ENCODE measurements around the gene SHPK.

Gene SHPK

GRCh38 chr17:3600529-3601205 is 35.4 kb downstream of the SHPK start:
- no peak overlapping the region for H2AFZ ChIP-seq (ENCODE audit: low read depth, low read length)
- H3K79me2 ChIP-seq (ENCODE audit: low read length): no peaks in the 10 kb centered on the region
- no peak overlapping the region for H3K9ac ChIP-seq (ENCODE audit: low read length)
- H3K9me3 ChIP-seq (ENCODE audit: insufficient read depth, low read length): no peaks in the 10 kb centered on the region
- H3K36me3 ChIP-seq (replicated peaks; ENCODE audit: low read depth, low read length): no peaks in the 10 kb centered on the region
- H3K4me3 ChIP-seq (ENCODE audit: low read length): no peak overlapping the region
- no peaks in the 10 kb centered on the region for H3K4me1 ChIP-seq (ENCODE audit: low read length)
- no peak overlapping the region for H3K4me2 ChIP-seq (ENCODE audit: low read length)
- no peaks in the 10 kb centered on the region for H3K27me3 ChIP-seq (ENCODE audit: low read depth, low read length)
- TF ChIP-seq CTCF (IDR thresholded peaks at IDR 0.05; ENCODE audit: low read depth, low read length) (no peak), EZH2phosphoT487 (IDR thresholded peaks at IDR 0.05; ENCODE audit: low read depth) (no peak)
- no peaks in the 10 kb centered on the region for H4K20me1 ChIP-seq (ENCODE audit: insufficient read depth, low read length)
- H3K27ac ChIP-seq (ENCODE audit: low read length): no peak overlapping the region

GRCh38 chr17:3598078-3598477 is 38.0 kb downstream of the SHPK start:
- no peaks in the 10 kb centered on the region for H4K20me1 ChIP-seq (ENCODE audit: insufficient read depth, low read length)
- no peaks in the 10 kb centered on the region for H3K4me1 ChIP-seq (ENCODE audit: low read length)
- no peaks in the 10 kb centered on the region for H3K9me3 ChIP-seq (ENCODE audit: insufficient read depth, low read length)
- H3K79me2 ChIP-seq (ENCODE audit: low read length): no peaks in the 10 kb centered on the region
- TF ChIP-seq CTCF (IDR thresholded peaks at IDR 0.05; ENCODE audit: low read depth, low read length) (no peak), EZH2phosphoT487 (IDR thresholded peaks at IDR 0.05; ENCODE audit: low read depth) (no peak)
- H3K27ac ChIP-seq (ENCODE audit: low read length): no peak overlapping the region
- no peak overlapping the region for H2AFZ ChIP-seq (ENCODE audit: low read depth, low read length)
- no peak overlapping the region for H3K4me2 ChIP-seq (ENCODE audit: low read length)
- H3K36me3 ChIP-seq (replicated peaks; ENCODE audit: low read depth, low read length): no peaks in the 10 kb centered on the region
- H3K9ac ChIP-seq (ENCODE audit: low read length): no peak overlapping the region
- no peak overlapping the region for H3K4me3 ChIP-seq (ENCODE audit: low read length)
- H3K27me3 ChIP-seq (ENCODE audit: low read depth, low read length): no peaks in the 10 kb centered on the region

- TF ChIP-seq CTCF (IDR thresholded peaks at IDR 0.05; ENCODE audit: low read depth, low read length) (no peak), EZH2phosphoT487 (IDR thresholded peaks at IDR 0.05; ENCODE audit: low read depth) (no peak)
- Histone ChIP-seq H3K4me1 (ENCODE audit: low read length) (no peaks in the 10 kb centered on the region), H3K4me3 (ENCODE audit: low read length) (no peak overlapping the region), H2AFZ (ENCODE audit: low read depth, low read length) (no peak overlapping the region), H3K9ac (ENCODE audit: low read length) (no peak overlapping the region), H3K9me3 (ENCODE audit: insufficient read depth, low read length) (no peaks in the 10 kb centered on the region), H4K20me1 (ENCODE audit: insufficient read depth, low read length) (no peaks in the 10 kb centered on the region), H3K27ac (ENCODE audit: low read length) (no peak overlapping the region), H3K27me3 (ENCODE audit: low read depth, low read length) (no peaks in the 10 kb centered on the region), H3K79me2 (ENCODE audit: low read length) (no peaks in the 10 kb centered on the region), H3K36me3 (replicated peaks; ENCODE audit: low read depth, low read length) (no peaks in the 10 kb centered on the region), H3K4me2 (ENCODE audit: low read length) (no peak overlapping the region)
Observed at GRCh38 chr17:3596804-3597464, 39.1 kb downstream of the SHPK start.

- no peak overlapping the region for H3K27ac ChIP-seq (ENCODE audit: low read length)
- TF ChIP-seq CTCF (IDR thresholded peaks at IDR 0.05; ENCODE audit: low read depth, low read length) (no peak), EZH2phosphoT487 (IDR thresholded peaks at IDR 0.05; ENCODE audit: low read depth) (no peak)
- no peak overlapping the region for H3K4me2 ChIP-seq (ENCODE audit: low read length)
- H4K20me1 ChIP-seq (ENCODE audit: insufficient read depth, low read length): no peaks in the 10 kb centered on the region
- no peaks in the 10 kb centered on the region for H3K4me1 ChIP-seq (ENCODE audit: low read length)
- H3K79me2 ChIP-seq (ENCODE audit: low read length): no peaks in the 10 kb centered on the region
- H2AFZ ChIP-seq (ENCODE audit: low read depth, low read length): no peak overlapping the region
- no peak overlapping the region for H3K9ac ChIP-seq (ENCODE audit: low read length)
- H3K27me3 ChIP-seq (ENCODE audit: low read depth, low read length): no peaks in the 10 kb centered on the region
- H3K4me3 ChIP-seq (ENCODE audit: low read length): no peak overlapping the region
- H3K9me3 ChIP-seq (ENCODE audit: insufficient read depth, low read length): no peaks in the 10 kb centered on the region
- H3K36me3 ChIP-seq (replicated peaks; ENCODE audit: low read depth, low read length): no peaks in the 10 kb centered on the region
Observed at GRCh38 chr17:3594976-3595375, 41.1 kb downstream of the SHPK start.

All from OCI-LY3 (cell line).